ENCODE measurements around the gene HECW1. TPM values are rescaled to one million over a fixed set of nuclear protein-coding genes. Genes with fewer than 3 reads are reported as not detected.

HECW1 gene
- total RNA-seq, 1 donor from 2014 or later, result 0.11 TPM

DNA sequence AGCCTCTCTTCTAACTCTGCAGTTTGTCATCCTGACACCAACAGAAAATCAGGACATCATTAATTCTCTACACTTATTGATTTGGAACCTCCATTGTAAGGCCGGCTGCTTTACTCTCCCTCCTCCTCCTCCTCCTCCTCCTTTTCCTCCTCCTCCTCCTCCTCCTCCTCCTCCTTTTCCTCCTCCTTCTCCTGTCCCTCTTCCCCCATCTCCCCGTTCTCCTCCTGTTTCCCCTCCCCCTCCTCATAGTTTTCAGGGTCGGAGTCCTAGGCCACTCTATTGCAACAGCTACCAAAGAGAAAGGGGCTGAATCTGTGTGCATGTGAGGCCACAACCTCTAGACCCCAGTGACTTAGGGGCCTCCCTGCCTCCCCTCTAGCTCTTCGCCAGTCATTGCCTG is 136.1 kb downstream of the HECW1 start:
- H4K20me1 ChIP-seq (ENCODE audit: low read depth), result no peaks in the 10 kb centered on the region
- no peak overlapping the region for H3K4me3 Mint-ChIP-seq
- no peaks in the 10 kb centered on the region for H3K36me3 Mint-ChIP-seq
- H3K27me3 ChIP-seq, result no peaks in the 10 kb centered on the region
- no peaks in the 10 kb centered on the region for H3K9me3 ChIP-seq (ENCODE audit: low read depth)
- no peak overlapping the region for H3K9ac ChIP-seq
- peaks cover 3% of the 10 kb centered on the region for H3K27me3 Mint-ChIP-seq (ENCODE audit: insufficient read depth, low read depth)
- H3K9me3 Mint-ChIP-seq, result no peaks in the 10 kb centered on the region
- no peak for DNase-seq (ENCODE audit: low spot score)
- no peaks in the 10 kb centered on the region for H3K36me3 ChIP-seq
- no peaks in the 10 kb centered on the region for H3F3A ChIP-seq (ENCODE audit: low read depth)
- no peak overlapping the region for H3K27ac Mint-ChIP-seq
- peaks cover 18% of the 10 kb centered on the region for H3K4me1 Mint-ChIP-seq
- no peak overlapping the region for H3K4me2 ChIP-seq
- H2AFZ ChIP-seq (replicated peaks), result no peak overlapping the region
- no peak overlapping the region for H3K4me3 ChIP-seq
- no peaks in the 10 kb centered on the region for H3K79me2 ChIP-seq (ENCODE audit: low read depth)
- H3K27ac ChIP-seq, result no peak overlapping the region
- TF ChIP-seq EZH2phosphoT487 (IDR thresholded peaks at IDR 0.05) (no peak), EZH2 (IDR thresholded peaks at IDR 0.05) (no peak)
- TF ChIP-seq, protein P1, sequence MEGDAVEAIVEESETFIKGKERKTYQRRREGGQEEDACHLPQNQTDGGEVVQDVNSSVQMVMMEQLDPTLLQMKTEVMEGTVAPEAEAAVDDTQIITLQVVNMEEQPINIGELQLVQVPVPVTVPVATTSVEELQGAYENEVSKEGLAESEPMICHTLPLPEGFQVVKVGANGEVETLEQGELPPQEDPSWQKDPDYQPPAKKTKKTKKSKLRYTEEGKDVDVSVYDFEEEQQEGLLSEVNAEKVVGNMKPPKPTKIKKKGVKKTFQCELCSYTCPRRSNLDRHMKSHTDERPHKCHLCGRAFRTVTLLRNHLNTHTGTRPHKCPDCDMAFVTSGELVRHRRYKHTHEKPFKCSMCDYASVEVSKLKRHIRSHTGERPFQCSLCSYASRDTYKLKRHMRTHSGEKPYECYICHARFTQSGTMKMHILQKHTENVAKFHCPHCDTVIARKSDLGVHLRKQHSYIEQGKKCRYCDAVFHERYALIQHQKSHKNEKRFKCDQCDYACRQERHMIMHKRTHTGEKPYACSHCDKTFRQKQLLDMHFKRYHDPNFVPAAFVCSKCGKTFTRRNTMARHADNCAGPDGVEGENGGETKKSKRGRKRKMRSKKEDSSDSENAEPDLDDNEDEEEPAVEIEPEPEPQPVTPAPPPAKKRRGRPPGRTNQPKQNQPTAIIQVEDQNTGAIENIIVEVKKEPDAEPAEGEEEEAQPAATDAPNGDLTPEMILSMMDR (IDR thresholded peaks at IDR 0.05), result no peak
- H3K4me1 ChIP-seq, result no peaks in the 10 kb centered on the region

DNA sequence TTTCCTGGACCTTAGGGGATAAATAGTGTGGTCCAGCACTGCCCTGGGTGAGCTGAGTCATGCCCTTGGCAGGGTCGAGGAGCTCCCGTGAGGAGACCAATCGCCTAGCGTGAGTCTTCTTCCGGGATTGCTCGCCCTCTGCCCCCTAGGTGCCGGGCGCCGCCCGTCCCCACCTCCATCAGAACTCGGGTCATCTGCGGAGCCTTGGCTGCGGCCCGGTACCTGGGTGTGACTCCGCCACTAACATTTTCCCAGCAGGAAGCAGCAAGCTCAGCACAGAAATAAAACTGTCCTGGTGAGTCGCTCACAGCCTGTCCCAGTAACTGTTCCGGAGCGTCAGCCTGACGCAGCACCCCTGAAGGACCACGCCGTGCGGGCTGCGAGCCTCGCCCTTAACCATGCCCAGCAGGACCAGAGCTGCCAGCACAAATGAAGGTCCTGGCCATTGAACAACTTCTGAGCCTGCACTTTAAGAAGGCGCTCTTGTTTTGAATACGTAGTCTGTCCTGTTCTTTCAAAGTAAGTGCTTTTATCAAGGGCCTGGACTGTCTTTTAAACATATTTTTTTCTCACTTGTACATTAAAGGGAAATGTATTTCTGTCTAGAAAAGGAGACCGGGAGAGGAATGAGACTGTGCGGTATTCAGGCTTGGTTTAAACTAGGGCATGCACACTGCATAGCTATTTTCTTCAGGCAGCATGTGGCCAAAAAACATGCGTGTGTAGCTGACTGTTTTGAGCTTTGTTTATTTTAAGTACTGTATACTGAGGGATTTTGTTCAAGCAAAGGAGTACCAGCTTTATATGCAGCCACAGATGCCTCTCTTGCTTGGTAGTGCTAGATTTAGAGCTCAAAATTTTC is 136.7 kb downstream of the HECW1 start:
- Histone ChIP-seq H3K36me3 (no peaks in the 10 kb centered on the region), H4K20me1 (ENCODE audit: low read depth) (no peaks in the 10 kb centered on the region), H3K9me3 (ENCODE audit: low read depth) (no peaks in the 10 kb centered on the region), H3K9ac (no peak overlapping the region), H3K79me2 (ENCODE audit: low read depth) (no peaks in the 10 kb centered on the region), H3F3A (ENCODE audit: low read depth) (no peaks in the 10 kb centered on the region), H3K4me1 (peaks cover 6% of the 10 kb centered on the region), H3K27me3 (no peaks in the 10 kb centered on the region), H3K4me2 (no peak overlapping the region), H3K27ac (no peak overlapping the region), H3K4me3 (no peak overlapping the region), H2AFZ (replicated peaks) (no peak overlapping the region)
- Mint-ChIP-seq H3K4me1 (peaks cover 21% of the 10 kb centered on the region), H3K36me3 (no peaks in the 10 kb centered on the region), H3K27me3 (ENCODE audit: insufficient read depth, low read depth) (peaks cover 3% of the 10 kb centered on the region), H3K9me3 (no peaks in the 10 kb centered on the region), H3K27ac (no peak overlapping the region), H3K4me3 (no peak overlapping the region)
- TF ChIP-seq, protein P1 (IDR thresholded peaks at IDR 0.05), result no peak
- TF ChIP-seq EZH2 (IDR thresholded peaks at IDR 0.05) (no peak), EZH2phosphoT487 (IDR thresholded peaks at IDR 0.05) (no peak)
- no peak for DNase-seq (ENCODE audit: low spot score)

DNA sequence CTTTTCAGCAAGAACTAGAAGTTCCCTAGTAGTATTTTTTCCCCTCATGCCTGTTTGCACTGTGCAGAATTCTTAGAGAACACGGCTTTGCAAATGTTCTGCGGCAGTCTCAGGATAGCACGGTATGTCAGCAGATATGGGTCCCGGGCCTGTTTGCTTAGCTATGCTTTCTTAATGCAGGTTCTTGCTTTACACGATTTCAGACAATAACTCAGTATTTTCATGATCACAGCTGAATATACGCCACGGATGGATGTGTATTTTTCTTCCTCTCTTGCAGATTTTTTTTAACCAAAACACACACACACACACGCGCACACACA is 137.3 kb downstream of the HECW1 start:
- no peaks in the 10 kb centered on the region for H4K20me1 ChIP-seq (ENCODE audit: low read depth)
- H3K4me1 ChIP-seq, result peaks cover 11% of the 10 kb centered on the region
- H3F3A ChIP-seq (ENCODE audit: low read depth), result no peaks in the 10 kb centered on the region
- no peak overlapping the region for H3K9ac ChIP-seq
- H3K4me3 ChIP-seq, result no peak overlapping the region
- Mint-ChIP-seq H3K36me3 (no peaks in the 10 kb centered on the region), H3K27me3 (ENCODE audit: insufficient read depth, low read depth) (peaks cover 3% of the 10 kb centered on the region), H3K9me3 (no peaks in the 10 kb centered on the region), H3K27ac (no peak overlapping the region), H3K4me1 (peaks cover 19% of the 10 kb centered on the region), H3K4me3 (no peak overlapping the region)
- DNase-seq (ENCODE audit: low spot score), result no peak
- H2AFZ ChIP-seq (replicated peaks), result no peak overlapping the region
- H3K4me2 ChIP-seq, result no peak overlapping the region
- H3K9me3 ChIP-seq (ENCODE audit: low read depth), result no peaks in the 10 kb centered on the region
- H3K27me3 ChIP-seq, result no peaks in the 10 kb centered on the region
- no peaks in the 10 kb centered on the region for H3K36me3 ChIP-seq
- no peak overlapping the region for H3K27ac ChIP-seq
- TF ChIP-seq EZH2 (IDR thresholded peaks at IDR 0.05) (no peak), EZH2phosphoT487 (IDR thresholded peaks at IDR 0.05) (no peak)
- TF ChIP-seq, protein P1 (IDR thresholded peaks at IDR 0.05), result no peak
- no peaks in the 10 kb centered on the region for H3K79me2 ChIP-seq (ENCODE audit: low read depth)

Data from neural progenitor cell (in vitro differentiated cells).